Renal cortex interstitium (tissue), 15 donors: Measurements from ENCODE around the gene PEX5. TPM values are rescaled to one million over a fixed set of nuclear protein-coding genes. Genes with fewer than 3 reads are reported as not detected.

Experiments
- DNase-seq, 11 donors: peaks; one replicate each; pipeline ENCODE4 v3.0.0-alpha.2; 2013; ENCODE audit warnings: low read depth in 9 of 11, low spot score in 4 of 11; ENCODE audit errors: extremely low read depth in 1 of 11
- long read RNA-seq, 16 experiments: transcript quantifications; one replicate each; lab custom pipeline, GENCODE V29; 2026
- polyA plus RNA-seq, 3 donors: library from polyadenylated mRNA; unstranded; fragments of 120-200 nt; gene quantifications; one replicate each; pipeline ENCODE4 v1.2.1, GENCODE V29; 2013; ENCODE audit not compliant: insufficient read length in 3 of 3

The PEX5 gene
- 10 to 100 TPM; 44.5 to 54.5 (median 50.9) TPM for polyA plus RNA-seq
- long read RNA-seq, donor 1, partial matches to known transcripts, result 0 of 5 reads
- long read RNA-seq, donor 1, other reads (novel, unspliced or antisense), result 0 of 5 reads
- long read RNA-seq, donor 2, partial matches to known transcripts, result 0 of 1 reads
- long read RNA-seq, donor 2, other reads (novel, unspliced or antisense), result 0 of 1 reads
- long read RNA-seq, donor 3, transcript PEX5-201 (15 exons, 3,252 nt), result major isoform, 7 of 26 reads
- long read RNA-seq, donor 3, partial matches to known transcripts, result 19 of 26 reads
- long read RNA-seq, donor 3, other reads (novel, unspliced or antisense), result 0 of 26 reads
- long read RNA-seq, donor 4, partial matches to known transcripts, result 0 of 4 reads
- long read RNA-seq, donor 4, other reads (novel, unspliced or antisense), result 0 of 4 reads
- long read RNA-seq, donor 5, result 0 reads
- long read RNA-seq, donor 6, partial matches to known transcripts, result 0 of 2 reads
- long read RNA-seq, donor 6, other reads (novel, unspliced or antisense), result 0 of 2 reads
- long read RNA-seq, donor 7, partial matches to known transcripts, result 0 of 3 reads
- long read RNA-seq, donor 7, other reads (novel, unspliced or antisense), result 0 of 3 reads
- long read RNA-seq, donor 8, partial matches to known transcripts, result 27 of 32 reads
- long read RNA-seq, donor 8, other reads (novel, unspliced or antisense), result 0 of 32 reads
- long read RNA-seq, donor 9, partial matches to known transcripts, result 12 of 14 reads
- long read RNA-seq, donor 9, other reads (novel, unspliced or antisense), result 0 of 14 reads
- long read RNA-seq, donor 10, partial matches to known transcripts, result 0 of 3 reads
- long read RNA-seq, donor 10, other reads (novel, unspliced or antisense), result 0 of 3 reads
- long read RNA-seq, donor 11, partial matches to known transcripts, result 17 of 17 reads
- long read RNA-seq, donor 11, other reads (novel, unspliced or antisense), result 0 of 17 reads
- long read RNA-seq, donor 12, partial matches to known transcripts, result 0 of 3 reads
- long read RNA-seq, donor 12, other reads (novel, unspliced or antisense), result 0 of 3 reads
- long read RNA-seq, donor 13, result 0 reads
- long read RNA-seq, donor 14, result 0 reads
- long read RNA-seq, donor 15, partial matches to known transcripts, result 0 of 1 reads
- long read RNA-seq, donor 15, other reads (novel, unspliced or antisense), result 0 of 1 reads
- long read RNA-seq, donor 16, partial matches to known transcripts, result 32 of 45 reads
- long read RNA-seq, donor 16, other reads (novel, unspliced or antisense), result 7 of 45 reads

DNA sequence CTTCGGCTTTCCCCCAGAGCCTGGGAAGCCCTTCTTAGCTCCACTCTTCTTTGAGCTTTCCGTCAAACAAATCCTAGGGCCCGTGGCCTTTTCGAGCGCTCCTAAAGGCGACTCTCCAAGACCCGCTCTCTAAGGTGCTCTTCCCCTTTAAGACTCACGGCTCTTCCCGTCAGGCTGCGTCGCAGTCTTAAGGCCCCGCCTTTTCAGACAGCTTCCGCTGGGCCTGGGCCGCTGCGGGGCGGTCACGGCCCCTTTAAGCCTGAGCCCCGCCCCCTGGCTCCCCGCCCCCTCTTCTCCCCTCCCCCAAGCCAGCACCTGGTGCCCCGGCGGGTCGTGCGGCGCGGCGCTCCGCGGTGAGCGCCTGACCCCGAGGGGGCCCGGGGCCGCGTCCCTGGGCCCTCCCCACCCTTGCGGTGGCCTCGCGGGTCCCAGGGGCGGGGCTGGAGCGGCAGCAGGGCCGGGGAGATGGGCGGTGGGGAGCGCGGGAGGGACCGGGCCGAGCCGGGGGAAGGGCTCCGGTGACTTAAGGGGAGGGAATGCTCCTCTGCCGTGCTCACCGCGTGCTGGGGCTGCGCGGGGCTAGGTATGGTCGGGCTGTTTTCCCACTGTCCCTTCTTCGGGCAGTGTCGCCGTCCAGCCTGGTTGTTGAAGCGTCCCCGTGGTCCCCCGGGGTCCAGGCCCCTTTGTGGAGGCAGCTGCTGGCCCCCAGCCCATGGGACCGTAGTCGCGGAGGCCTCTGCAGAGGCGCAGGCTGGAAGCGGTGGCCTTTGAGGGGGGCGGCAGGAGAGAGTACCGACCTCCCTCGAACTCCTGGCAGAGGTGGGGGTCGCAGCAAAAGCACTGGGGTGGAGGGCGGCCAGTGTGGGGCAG, at the start of gene PEX5:
PEX5 (plus strand) TSS at position 289 of the 870 bp plus-strand sequence. CDS start 692 bp downstream, outside the sequence.
- peak; percentile 75 to 94 (median 89) for DNase-seq

- no peak for DNase-seq
Measured at GRCh38 chr12:7141351-7142005, 48.0 kb upstream of the PEX5 start.

GRCh38 chr12:7142056-7142644, 47.3 kb upstream of the PEX5 start:
- DNase-seq, result no peak

- DNase-seq, result no peak
Measured at GRCh38 chr12:7142809-7143465, 46.5 kb upstream of the PEX5 start.

DNA sequence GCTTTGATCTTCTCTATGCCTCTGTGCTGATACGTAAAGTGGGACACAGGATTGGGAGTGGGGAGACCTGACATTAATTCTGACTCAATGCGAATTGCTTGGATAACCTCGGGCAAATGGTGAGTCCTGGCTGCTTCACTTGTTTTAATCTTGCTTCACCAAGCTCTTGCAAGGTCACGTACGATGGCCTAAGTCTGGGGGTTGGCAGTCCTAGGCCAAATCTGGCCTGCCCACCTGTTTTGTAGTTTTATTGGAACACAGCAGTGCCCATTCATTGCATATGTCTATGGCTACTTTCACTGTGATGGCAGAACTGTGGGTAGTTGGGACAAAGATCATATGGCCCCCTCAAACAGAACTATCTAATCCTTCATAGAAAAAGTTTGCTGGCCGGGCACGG, 45.9 kb upstream of the PEX5 start:
- DNase-seq, result no peak

- DNase-seq, result no peak
Measured at GRCh38 chr12:7144414-7145120, 44.9 kb upstream of the PEX5 start.

- DNase-seq, result no peak
Measured at GRCh38 chr12:7145671-7146070, 43.8 kb upstream of the PEX5 start.

GRCh38 chr12:7146228-7146627, 43.3 kb upstream of the PEX5 start:
- DNase-seq, result no peak

DNA sequence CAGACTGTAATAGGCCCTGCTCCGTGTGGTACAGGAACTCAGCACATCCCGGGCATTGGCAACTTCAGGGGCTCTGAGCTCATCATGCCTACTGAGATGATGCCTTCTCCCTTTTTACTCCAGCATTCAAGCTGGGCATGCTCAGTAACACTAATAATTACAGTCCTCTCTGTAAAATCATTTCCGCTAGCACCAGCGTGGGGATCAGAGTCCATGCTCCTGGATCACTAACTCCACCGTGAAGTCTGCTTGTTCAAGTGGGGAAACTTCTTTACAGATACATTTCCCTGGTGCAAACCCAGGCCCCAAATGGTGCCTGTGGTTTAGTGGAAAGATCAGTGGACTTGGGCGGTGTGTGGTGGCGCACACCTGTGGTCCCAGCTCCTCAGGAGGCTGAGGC, 42.6 kb upstream of the PEX5 start:
- no peak for DNase-seq

DNA sequence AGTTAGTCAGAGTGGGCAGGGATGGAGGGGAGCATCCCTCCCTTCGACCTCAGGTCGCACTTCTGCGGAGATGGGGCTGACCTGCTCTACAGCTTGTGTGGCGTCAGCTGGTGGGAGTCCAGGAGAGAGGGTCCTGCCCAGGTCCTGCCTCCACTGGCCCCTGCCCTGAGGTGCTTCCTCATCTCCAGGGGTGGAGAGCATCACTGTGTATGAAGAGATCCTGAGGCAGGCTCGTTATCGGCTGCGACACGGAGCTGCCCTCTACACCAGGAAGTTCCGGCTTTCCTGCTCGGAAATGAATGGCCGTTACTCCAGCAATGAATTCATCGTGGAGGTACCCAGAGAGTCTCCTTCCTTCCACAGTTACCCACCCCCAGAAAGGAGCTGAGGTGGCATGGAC, 39.1 kb upstream of the PEX5 start:
- no peak for DNase-seq

DNA sequence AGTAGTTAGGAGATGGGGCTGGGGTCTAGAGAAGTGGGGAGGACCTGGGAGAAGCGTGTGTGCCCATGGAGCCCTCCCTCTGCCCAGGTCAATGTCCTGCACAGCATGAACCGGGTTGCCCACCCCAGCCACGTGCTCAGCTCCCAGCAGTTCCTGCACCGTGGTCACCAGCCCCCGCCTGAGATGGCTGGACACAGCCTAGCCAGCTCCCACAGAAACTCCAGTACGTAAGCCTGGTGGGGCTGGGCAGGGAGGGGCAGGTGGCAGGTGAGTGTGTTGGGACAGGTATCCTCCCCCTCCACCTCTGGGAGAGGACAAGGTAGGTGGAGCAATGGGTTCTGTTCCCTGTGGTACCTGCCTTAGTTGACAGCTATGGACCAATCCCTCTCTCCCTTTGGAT, 38.6 kb upstream of the PEX5 start:
- DNase-seq, result no peak

DNA sequence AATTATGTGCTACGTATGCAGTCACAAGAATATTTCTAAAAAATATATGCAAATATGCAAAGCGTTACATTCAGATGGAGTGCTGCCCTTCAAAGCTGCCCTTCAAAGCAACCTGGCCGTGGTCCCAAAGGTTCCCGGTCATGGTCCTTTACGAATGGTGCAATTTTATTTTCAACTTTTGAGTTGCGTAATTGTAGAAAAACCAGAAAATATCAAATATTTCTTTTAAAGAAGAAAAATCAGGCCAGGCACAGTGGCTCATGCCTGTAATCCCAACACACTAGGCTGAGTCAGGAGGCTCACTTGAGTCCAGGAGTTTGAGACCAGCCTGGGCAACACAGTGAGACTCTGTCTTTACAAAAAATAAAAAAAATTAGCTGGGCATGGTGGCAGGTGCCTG, 38.0 kb upstream of the PEX5 start:
- no peak for DNase-seq

DNA sequence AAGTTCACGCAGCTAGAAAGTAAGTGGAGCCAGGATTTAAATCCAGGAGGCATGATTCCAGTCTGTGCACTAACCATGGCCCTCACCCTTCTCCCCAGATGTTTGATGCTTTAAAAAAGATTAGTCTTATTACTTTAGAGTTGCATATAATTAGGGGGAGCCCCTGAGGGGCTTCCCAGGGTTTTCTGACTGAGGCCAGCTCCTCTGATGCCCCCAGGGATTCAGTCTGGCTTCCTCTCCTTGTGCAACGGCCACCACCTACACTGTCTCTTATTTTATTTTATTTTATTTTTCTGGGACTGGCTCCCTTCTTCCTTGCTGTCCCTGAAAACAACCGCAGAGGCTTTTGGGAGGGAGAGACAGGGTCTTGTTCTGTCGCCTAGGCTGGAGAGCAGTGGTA, 36.7 kb upstream of the PEX5 start:
- no peak for DNase-seq

DNA sequence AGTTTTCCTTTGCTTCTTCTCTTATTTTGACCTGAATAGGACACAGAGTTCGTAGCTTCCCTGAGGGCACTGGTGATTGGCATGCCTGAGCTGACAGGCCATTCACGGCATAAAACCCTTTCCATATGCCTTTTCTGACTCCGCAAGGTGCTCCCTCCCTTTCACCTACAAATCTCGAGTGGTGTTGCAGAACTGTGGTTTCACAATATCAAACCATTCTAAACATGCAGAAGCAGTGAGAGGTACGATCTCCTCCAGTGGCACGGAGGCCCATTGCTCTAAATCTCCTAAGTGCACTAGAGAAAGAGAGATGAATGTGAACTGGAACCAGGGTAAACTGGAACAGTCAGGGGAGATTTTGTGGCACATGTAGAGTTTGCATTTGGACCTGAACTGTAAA, 35.4 kb upstream of the PEX5 start:
- DNase-seq, result no peak

GRCh38 chr12:7154901-7155470, 34.5 kb upstream of the PEX5 start:
- DNase-seq, result no peak

- no peak for DNase-seq
Measured at GRCh38 chr12:7155471-7156034, 33.9 kb upstream of the PEX5 start.
